ENCODE measurements around the gene RALA. TPM values are rescaled to one million over a fixed set of nuclear protein-coding genes. Genes with fewer than 3 reads are reported as not detected.

Gene RALA
- total RNA-seq, 1 experiment from 2014 or later = 13.8 TPM

DNA sequence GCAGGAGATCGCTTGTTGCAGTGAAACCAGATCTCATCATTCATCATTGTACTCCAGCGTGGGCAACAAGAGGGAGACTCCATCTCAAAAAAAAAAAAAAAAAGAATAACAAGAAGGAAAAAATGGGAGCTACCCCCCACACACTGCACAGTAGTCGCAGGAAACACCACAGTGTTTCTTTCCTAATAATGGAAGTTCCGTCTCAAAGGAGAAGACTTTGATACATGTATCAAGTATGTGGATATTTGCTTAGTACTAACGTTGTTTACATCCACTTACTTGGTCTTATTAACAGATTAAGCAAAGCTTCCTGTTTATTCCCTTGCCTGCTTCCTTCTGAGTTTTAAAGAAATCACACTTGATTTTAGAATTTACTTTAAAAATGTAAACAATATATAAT is 35.0 kb upstream of the RALA start:
- no peak overlapping the region for H2AFZ ChIP-seq (ENCODE audit: low read length)
- no peaks in the 10 kb centered on the region for H3K4me1 ChIP-seq (ENCODE audit: low read length)
- no peaks in the 10 kb centered on the region for H3K9me2 ChIP-seq (replicated peaks; ENCODE audit: insufficient read depth, low read length)
- DNase-seq = no peak
- no peaks in the 10 kb centered on the region for H3K79me2 ChIP-seq (ENCODE audit: low read length)
- no peak overlapping the region for H3K27ac ChIP-seq (ENCODE audit: low read length)
- no peak overlapping the region for H3K9ac ChIP-seq (ENCODE audit: low read length)
- H3K36me3 ChIP-seq (ENCODE audit: insufficient read depth, low read length) = no peaks in the 10 kb centered on the region
- no peaks in the 10 kb centered on the region for H3K9me3 ChIP-seq (ENCODE audit: low read length)
- H4K20me1 ChIP-seq (ENCODE audit: insufficient read depth, low read depth, low read length) = no peaks in the 10 kb centered on the region
- no peaks in the 10 kb centered on the region for H3K27me3 ChIP-seq (ENCODE audit: low read length)
- H3K4me3 ChIP-seq (ENCODE audit: low read length) = no peak overlapping the region
- H3K4me2 ChIP-seq (ENCODE audit: low read depth, low read length, poor library complexity, severe bottlenecking) = no peak overlapping the region

DNA sequence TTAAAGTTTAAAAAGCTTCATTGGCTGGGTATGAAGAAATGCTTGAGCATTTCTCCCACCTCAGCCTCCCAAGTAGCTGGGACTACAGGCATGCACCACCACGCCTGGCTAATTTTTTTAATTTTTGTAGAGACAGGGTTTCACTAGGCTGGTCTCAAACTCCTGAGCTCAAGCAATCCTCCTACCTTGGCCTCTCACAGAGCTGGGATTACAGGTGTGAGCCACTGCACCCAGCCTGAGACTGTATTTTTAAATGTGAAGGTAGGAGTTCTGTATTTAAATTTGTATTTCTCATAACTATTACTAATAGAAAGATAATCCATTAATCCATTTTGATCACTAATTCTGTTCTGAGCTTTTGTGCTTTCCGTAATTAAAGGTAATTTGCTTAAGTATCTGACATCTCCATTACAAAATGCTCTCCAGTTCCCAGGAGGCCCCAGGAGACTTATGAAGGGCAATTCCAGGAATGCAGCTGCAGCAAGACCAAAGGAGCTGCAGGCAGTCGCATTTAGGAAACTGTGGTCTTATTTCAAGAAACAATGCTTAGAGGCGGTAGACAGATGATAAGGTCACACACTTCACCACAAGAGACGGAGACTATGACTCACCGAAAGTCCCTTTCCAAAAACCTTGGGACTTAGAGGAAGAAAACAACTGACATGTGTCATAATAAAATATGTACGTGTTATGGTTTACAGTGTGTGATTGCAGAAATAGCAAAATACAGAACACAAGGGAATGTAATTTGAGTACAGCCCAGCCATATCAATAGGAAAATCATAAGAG is 33.9 kb upstream of the RALA start:
- Histone ChIP-seq H2AFZ (ENCODE audit: low read length) (no peak overlapping the region), H3K9me3 (ENCODE audit: low read length) (no peaks in the 10 kb centered on the region), H3K27ac (ENCODE audit: low read length) (no peak overlapping the region), H3K36me3 (ENCODE audit: insufficient read depth, low read length) (no peaks in the 10 kb centered on the region), H4K20me1 (ENCODE audit: insufficient read depth, low read depth, low read length) (no peaks in the 10 kb centered on the region), H3K9me2 (replicated peaks; ENCODE audit: insufficient read depth, low read length) (no peaks in the 10 kb centered on the region), H3K4me2 (ENCODE audit: low read depth, low read length, poor library complexity, severe bottlenecking) (no peak overlapping the region), H3K27me3 (ENCODE audit: low read length) (no peaks in the 10 kb centered on the region), H3K79me2 (ENCODE audit: low read length) (no peaks in the 10 kb centered on the region), H3K4me3 (ENCODE audit: low read length) (no peak overlapping the region), H3K4me1 (ENCODE audit: low read length) (no peaks in the 10 kb centered on the region), H3K9ac (ENCODE audit: low read length) (no peak overlapping the region)
- DNase-seq = no peak

DNA sequence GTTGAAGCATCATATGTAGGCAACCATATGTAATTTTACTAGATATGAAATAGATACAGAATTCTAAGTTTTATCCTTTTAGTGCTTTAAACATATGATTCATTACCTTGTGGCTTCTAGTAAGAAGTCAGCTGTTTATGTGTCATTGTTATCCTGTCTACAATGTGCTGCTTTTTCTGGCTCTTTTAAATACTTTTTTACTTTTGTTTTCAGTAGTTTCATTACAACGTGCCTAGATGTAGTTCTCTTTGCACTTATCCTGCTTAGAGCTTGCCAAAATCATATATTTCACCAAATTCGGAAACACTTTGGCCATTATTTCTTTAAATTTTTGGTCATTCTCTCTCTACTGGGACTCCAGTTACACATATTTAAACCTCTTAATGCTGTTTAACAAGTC is 30.8 kb upstream of the RALA start:
- no peaks in the 10 kb centered on the region for H3K9me3 ChIP-seq (ENCODE audit: low read length)
- H2AFZ ChIP-seq (ENCODE audit: low read length) = no peak overlapping the region
- no peak for DNase-seq
- no peak overlapping the region for H3K4me3 ChIP-seq (ENCODE audit: low read length)
- no peaks in the 10 kb centered on the region for H3K27me3 ChIP-seq (ENCODE audit: low read length)
- no peaks in the 10 kb centered on the region for H4K20me1 ChIP-seq (ENCODE audit: insufficient read depth, low read depth, low read length)
- H3K27ac ChIP-seq (ENCODE audit: low read length) = no peak overlapping the region
- H3K9ac ChIP-seq (ENCODE audit: low read length) = no peak overlapping the region
- no peaks in the 10 kb centered on the region for H3K9me2 ChIP-seq (replicated peaks; ENCODE audit: insufficient read depth, low read length)
- H3K79me2 ChIP-seq (ENCODE audit: low read length) = no peaks in the 10 kb centered on the region
- no peaks in the 10 kb centered on the region for H3K36me3 ChIP-seq (ENCODE audit: insufficient read depth, low read length)
- H3K4me2 ChIP-seq (ENCODE audit: low read depth, low read length, poor library complexity, severe bottlenecking) = no peak overlapping the region
- H3K4me1 ChIP-seq (ENCODE audit: low read length) = no peaks in the 10 kb centered on the region

DNA sequence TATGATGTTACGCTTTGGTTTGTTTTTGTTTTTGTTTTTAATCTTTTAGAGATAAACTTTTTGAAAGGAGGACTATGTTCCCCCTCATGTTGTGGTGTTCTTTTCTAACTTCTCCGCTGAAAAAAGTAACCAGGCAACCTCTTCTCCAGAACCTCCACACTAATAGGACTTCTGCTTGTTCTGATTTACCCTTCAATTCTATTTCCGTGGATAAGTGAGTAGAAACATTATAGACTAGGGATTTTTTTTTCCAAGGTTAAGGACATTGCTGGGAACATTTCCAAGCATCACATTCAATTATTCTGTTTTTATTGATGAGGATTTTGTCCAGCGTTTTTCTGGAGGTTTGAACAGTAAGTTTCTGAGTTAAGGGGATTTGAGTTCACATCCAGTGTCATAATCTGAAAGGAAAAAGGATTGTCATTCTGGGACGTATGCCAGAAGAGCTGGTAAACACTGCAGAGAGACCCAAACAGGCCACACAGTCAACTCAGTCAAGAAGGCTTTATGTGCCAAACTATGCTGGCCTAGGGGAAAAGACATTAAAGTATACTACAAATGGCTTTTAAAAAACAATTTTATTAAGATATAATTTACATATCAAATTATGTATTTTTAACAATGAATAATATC is 28.3 kb upstream of the RALA start:
- no peak overlapping the region for H3K4me2 ChIP-seq (ENCODE audit: low read depth, low read length, poor library complexity, severe bottlenecking)
- H3K4me1 ChIP-seq (ENCODE audit: low read length) = no peaks in the 10 kb centered on the region
- H3K36me3 ChIP-seq (ENCODE audit: insufficient read depth, low read length) = no peaks in the 10 kb centered on the region

DNA sequence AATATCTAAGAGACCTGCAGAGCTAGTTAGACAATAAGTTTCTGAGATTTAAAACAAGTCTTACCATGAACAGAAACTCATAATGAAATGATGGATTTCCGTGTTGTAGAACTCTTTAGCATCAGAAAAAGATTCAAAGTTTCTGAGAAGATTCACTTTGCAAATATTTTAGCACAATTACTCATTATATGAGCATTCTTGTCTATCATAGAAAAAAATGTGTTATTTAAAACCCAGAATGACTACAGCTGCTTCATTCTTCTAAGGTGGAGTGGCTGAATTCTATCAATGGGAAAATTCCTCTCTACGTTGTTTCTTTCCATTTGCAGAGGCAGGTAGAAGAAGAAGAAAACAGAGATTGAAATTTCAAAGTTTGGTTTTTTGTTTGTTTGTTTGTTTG is 21.0 kb upstream of the RALA start:
- no peaks in the 10 kb centered on the region for H3K9me2 ChIP-seq (replicated peaks; ENCODE audit: insufficient read depth, low read length)
- no peak for DNase-seq
- H2AFZ ChIP-seq (ENCODE audit: low read length) = no peak overlapping the region
- H3K9me3 ChIP-seq (ENCODE audit: low read length) = no peaks in the 10 kb centered on the region
- no peak overlapping the region for H3K9ac ChIP-seq (ENCODE audit: low read length)
- no peaks in the 10 kb centered on the region for H3K36me3 ChIP-seq (ENCODE audit: insufficient read depth, low read length)
- no peaks in the 10 kb centered on the region for H4K20me1 ChIP-seq (ENCODE audit: insufficient read depth, low read depth, low read length)
- no peaks in the 10 kb centered on the region for H3K4me1 ChIP-seq (ENCODE audit: low read length)
- no peak overlapping the region for H3K4me2 ChIP-seq (ENCODE audit: low read depth, low read length, poor library complexity, severe bottlenecking)
- no peaks in the 10 kb centered on the region for H3K79me2 ChIP-seq (ENCODE audit: low read length)
- no peak overlapping the region for H3K27ac ChIP-seq (ENCODE audit: low read length)
- H3K4me3 ChIP-seq (ENCODE audit: low read length) = no peak overlapping the region
- 0 out of 2 replicates have a peak, but pooled peaks cover 4% of the 10 kb centered on the region for H3K27me3 ChIP-seq (ENCODE audit: low read length)

More for the DNA sequence above, 28.3 kb upstream of the RALA start:
- H3K9me2 ChIP-seq (replicated peaks; ENCODE audit: insufficient read depth, low read length) = no peaks in the 10 kb centered on the region
- no peak overlapping the region for H3K4me3 ChIP-seq (ENCODE audit: low read length)
- DNase-seq = no peak
- H4K20me1 ChIP-seq (ENCODE audit: insufficient read depth, low read depth, low read length) = no peaks in the 10 kb centered on the region
- H3K79me2 ChIP-seq (ENCODE audit: low read length) = no peaks in the 10 kb centered on the region
- H3K27me3 ChIP-seq (ENCODE audit: low read length) = no peaks in the 10 kb centered on the region
- H3K9me3 ChIP-seq (ENCODE audit: low read length) = no peaks in the 10 kb centered on the region
- no peak overlapping the region for H2AFZ ChIP-seq (ENCODE audit: low read length)
- no peak overlapping the region for H3K27ac ChIP-seq (ENCODE audit: low read length)
- H3K9ac ChIP-seq (ENCODE audit: low read length) = no peak overlapping the region

DNA sequence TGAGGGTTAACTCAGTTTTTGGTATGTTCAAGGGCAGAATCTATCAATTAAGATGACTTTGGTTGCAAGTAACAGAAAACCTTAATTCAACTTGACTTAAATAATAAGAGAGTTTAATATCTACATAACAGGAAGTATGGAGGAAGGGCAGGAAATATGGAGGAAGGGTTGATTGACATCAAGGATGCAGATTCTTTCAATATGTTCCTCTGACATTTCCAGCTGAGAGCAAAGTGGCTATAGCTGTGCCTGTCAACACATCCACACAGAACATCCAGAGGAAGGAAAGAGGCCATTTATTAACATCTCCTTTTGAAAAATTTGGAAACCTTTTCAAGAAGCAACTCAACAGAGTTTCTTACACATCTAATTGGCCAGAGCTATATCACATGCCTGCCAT is 19.4 kb upstream of the RALA start:
- Histone ChIP-seq H3K4me2 (ENCODE audit: low read depth, low read length, poor library complexity, severe bottlenecking) (no peak overlapping the region), H3K9me2 (replicated peaks; ENCODE audit: insufficient read depth, low read length) (no peaks in the 10 kb centered on the region), H3K9me3 (ENCODE audit: low read length) (no peaks in the 10 kb centered on the region), H3K9ac (ENCODE audit: low read length) (no peak overlapping the region), H2AFZ (ENCODE audit: low read length) (no peak overlapping the region), H3K4me3 (ENCODE audit: low read length) (no peak overlapping the region), H3K27ac (ENCODE audit: low read length) (no peak overlapping the region), H4K20me1 (ENCODE audit: insufficient read depth, low read depth, low read length) (no peaks in the 10 kb centered on the region), H3K79me2 (ENCODE audit: low read length) (no peaks in the 10 kb centered on the region), H3K27me3 (ENCODE audit: low read length) (0 out of 2 replicates have a peak, but pooled peaks cover 4% of the 10 kb centered on the region), H3K36me3 (ENCODE audit: insufficient read depth, low read length) (no peaks in the 10 kb centered on the region), H3K4me1 (ENCODE audit: low read length) (no peaks in the 10 kb centered on the region)
- no peak for DNase-seq

DNA sequence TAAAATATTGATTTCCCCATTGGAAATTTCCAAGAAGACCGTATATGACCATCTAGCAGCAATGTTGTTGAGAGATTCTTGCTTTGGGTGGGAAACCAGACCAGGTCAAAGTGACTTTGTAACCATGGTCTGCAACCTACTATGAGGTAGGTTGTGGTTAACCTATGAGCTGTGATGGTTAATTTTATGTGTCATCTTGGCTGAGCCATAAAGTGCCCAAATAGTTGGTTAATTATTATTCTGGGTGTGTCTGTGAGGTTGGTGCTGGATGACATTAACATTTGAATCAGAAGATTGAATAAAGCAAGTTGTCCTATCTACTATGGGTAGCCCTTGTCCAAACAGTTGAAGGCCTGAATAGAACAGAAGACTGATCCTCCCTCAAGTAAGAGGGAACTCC is 18.3 kb upstream of the RALA start:
- Histone ChIP-seq H3K9ac (ENCODE audit: low read length) (no peak overlapping the region), H3K27ac (ENCODE audit: low read length) (no peak overlapping the region), H3K4me3 (ENCODE audit: low read length) (no peak overlapping the region), H3K79me2 (ENCODE audit: low read length) (no peaks in the 10 kb centered on the region), H3K27me3 (ENCODE audit: low read length) (0 out of 2 replicates have a peak, but pooled peaks cover 4% of the 10 kb centered on the region), H3K4me2 (ENCODE audit: low read depth, low read length, poor library complexity, severe bottlenecking) (no peak overlapping the region), H3K9me3 (ENCODE audit: low read length) (no peaks in the 10 kb centered on the region), H3K9me2 (replicated peaks; ENCODE audit: insufficient read depth, low read length) (no peaks in the 10 kb centered on the region), H3K4me1 (ENCODE audit: low read length) (no peaks in the 10 kb centered on the region), H2AFZ (ENCODE audit: low read length) (no peak overlapping the region), H4K20me1 (ENCODE audit: insufficient read depth, low read depth, low read length) (no peaks in the 10 kb centered on the region), H3K36me3 (ENCODE audit: insufficient read depth, low read length) (no peaks in the 10 kb centered on the region)
- DNase-seq = no peak

DNA sequence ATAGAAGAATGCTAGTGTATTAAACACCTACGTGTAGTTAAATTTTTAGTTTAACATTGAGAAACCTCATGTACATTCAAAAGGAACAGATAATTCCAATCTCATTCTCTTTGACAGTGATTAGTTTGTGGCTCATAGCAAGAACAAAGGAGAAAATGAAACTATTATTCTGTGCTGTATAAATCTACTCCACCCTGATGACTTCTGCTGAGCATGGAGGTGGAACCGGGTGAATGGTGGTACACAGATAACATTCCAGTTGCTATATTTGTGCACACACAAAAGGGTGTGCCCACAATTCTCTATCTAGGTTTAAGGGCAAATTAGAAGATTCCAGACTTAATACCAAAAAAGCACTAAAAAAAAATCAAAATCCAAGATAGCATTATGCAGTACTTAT is 17.0 kb upstream of the RALA start:
- no peak for DNase-seq
- H2AFZ ChIP-seq (ENCODE audit: low read length) = no peak overlapping the region
- H3K4me1 ChIP-seq (ENCODE audit: low read length) = no peaks in the 10 kb centered on the region
- H3K4me2 ChIP-seq (ENCODE audit: low read depth, low read length, poor library complexity, severe bottlenecking) = no peak overlapping the region
- no peaks in the 10 kb centered on the region for H3K79me2 ChIP-seq (ENCODE audit: low read length)
- no peak overlapping the region for H3K27ac ChIP-seq (ENCODE audit: low read length)
- 0 out of 2 replicates have a peak, but pooled peaks cover 4% of the 10 kb centered on the region for H3K27me3 ChIP-seq (ENCODE audit: low read length)
- no peaks in the 10 kb centered on the region for H3K9me3 ChIP-seq (ENCODE audit: low read length)
- H3K9me2 ChIP-seq (replicated peaks; ENCODE audit: insufficient read depth, low read length) = no peaks in the 10 kb centered on the region
- no peaks in the 10 kb centered on the region for H3K36me3 ChIP-seq (ENCODE audit: insufficient read depth, low read length)
- no peak overlapping the region for H3K4me3 ChIP-seq (ENCODE audit: low read length)
- no peak overlapping the region for H3K9ac ChIP-seq (ENCODE audit: low read length)
- H4K20me1 ChIP-seq (ENCODE audit: insufficient read depth, low read depth, low read length) = no peaks in the 10 kb centered on the region
